AG09309 (cell line): Measurements from ENCODE around the gene MCF2.

ENCODE experiments used
- DNase-seq: peaks from one replicate; pipeline ENCODE4 v3.0.0-alpha.2; 2010; ENCODE audit warnings: low read depth
- H3K4me3 ChIP-seq: 2 replicates; pipeline ENCODE4 v1.5.1; 2011; ENCODE audit warnings: mild to moderate bottlenecking, low read depth, low read length, moderate library complexity; ENCODE audit not compliant: control insufficient read depth
- TF ChIP-seq, protein P1 (sequence below): IDR thresholded peaks from 2 replicates; pipeline ENCODE4 v1.5.1; 2011; ENCODE audit warnings: mild to moderate bottlenecking, low read depth, low read length, inconsistent platforms; ENCODE audit not compliant: insufficient read depth, control insufficient read depth; ENCODE audit errors: missing control alignments

MCF2 gene

DNA sequence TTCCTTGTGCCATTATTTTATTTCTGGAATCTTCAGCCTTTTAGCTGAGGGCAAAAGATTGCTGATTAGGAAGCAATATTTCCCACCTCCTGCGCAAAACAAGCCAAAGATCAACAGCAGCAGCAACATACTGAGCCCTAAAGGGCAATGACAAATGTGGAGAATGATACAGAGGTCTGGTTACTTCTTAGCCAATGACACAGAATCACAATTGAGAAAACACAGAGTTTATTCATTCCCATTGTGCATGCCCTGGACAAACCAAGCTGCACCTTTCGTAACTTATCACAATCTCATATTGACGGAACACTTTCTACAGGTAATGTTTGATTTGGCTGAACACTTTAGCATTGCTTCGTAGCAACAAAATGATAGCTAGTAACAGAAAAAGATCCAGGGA, 164.0 kb downstream of the MCF2 start:
- DNase-seq: no peak
- TF ChIP-seq, protein P1, sequence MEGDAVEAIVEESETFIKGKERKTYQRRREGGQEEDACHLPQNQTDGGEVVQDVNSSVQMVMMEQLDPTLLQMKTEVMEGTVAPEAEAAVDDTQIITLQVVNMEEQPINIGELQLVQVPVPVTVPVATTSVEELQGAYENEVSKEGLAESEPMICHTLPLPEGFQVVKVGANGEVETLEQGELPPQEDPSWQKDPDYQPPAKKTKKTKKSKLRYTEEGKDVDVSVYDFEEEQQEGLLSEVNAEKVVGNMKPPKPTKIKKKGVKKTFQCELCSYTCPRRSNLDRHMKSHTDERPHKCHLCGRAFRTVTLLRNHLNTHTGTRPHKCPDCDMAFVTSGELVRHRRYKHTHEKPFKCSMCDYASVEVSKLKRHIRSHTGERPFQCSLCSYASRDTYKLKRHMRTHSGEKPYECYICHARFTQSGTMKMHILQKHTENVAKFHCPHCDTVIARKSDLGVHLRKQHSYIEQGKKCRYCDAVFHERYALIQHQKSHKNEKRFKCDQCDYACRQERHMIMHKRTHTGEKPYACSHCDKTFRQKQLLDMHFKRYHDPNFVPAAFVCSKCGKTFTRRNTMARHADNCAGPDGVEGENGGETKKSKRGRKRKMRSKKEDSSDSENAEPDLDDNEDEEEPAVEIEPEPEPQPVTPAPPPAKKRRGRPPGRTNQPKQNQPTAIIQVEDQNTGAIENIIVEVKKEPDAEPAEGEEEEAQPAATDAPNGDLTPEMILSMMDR: no peak
- H3K4me3 ChIP-seq: no peak overlapping the region

DNA sequence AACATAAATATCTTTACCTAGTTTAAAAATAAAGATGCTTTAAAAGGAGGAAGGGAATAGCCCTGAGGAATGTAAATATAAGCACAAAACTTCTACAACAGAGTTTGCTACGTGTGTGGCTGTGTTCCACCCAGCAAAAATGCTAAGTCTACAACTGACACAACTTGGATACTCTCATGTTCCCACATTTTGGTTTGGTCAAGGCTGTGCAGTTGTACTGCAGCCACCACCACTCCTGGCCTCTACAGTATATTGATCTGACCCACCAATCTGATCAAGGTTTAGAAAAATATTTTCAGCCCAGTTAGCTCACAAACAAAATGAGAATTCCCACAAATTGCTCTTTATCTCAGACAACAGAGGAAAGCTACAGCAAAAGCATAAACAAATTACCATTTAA, 165.3 kb downstream of the MCF2 start:
- DNase-seq: no peak
- no peak overlapping the region for H3K4me3 ChIP-seq
- TF ChIP-seq, protein P1: no peak

DNA sequence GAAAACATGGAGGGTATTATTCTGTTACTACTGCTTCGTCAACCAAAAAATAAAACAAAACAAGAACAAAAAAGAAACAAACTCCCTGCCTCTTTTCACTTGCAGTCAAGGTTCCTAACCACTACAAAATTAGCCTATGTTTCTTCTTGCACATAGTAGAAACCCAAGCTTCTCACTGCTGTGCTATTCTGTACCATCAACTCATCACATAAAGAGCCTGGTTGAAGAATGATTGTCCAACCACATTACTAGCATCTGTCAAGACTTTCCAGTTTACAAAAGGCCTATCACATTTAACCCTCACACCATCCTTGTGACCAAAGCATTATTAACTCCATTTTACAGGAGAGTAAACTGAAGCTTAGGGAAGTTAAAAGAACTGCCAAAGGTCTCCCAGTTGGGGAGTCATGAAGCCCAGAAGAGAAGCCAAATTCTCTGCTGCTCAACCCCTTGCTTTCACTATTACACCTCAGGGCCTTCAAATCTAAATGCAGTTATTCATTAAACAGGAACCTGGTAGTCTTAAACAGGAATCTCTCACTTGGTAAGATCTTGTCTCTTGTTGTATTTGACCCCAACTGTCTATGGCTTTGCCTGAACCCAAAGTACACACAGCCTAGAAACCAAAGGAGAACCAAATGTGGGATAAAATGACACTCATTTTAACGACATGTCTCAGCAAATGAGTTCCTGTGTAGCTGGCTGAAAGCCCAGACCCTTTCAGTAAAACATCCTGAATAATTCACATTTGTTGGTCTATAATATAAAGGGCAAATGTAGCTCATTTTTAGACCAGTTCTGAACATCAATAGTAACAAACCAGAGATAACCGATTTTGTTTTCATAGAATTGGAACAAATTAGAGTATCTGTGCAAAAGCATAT, 168.8 kb downstream of the MCF2 start:
- no peak overlapping the region for H3K4me3 ChIP-seq
- TF ChIP-seq, protein P1: no peak
- DNase-seq: no peak

DNA sequence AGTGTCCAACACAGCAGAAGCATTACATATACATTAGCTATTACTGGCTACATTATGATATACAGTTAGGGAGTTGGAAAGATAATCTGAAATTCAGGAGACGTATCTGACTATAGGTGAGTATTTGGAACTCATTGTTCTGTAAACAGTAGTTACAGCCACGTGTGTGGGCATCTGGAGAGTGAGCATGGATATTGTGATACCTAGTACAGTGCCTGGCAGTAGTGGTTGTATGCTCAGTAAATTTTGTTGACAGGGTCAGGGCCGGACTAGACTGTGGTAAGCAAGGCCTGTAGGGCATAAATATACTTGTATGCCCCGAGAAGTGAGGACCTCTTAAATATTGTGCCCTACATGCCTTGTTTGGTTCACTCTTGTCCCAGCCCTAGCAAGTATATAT, 174.5 kb downstream of the MCF2 start:
- TF ChIP-seq, protein P1: no peak
- H3K4me3 ChIP-seq: no peak overlapping the region
- no peak for DNase-seq

DNA sequence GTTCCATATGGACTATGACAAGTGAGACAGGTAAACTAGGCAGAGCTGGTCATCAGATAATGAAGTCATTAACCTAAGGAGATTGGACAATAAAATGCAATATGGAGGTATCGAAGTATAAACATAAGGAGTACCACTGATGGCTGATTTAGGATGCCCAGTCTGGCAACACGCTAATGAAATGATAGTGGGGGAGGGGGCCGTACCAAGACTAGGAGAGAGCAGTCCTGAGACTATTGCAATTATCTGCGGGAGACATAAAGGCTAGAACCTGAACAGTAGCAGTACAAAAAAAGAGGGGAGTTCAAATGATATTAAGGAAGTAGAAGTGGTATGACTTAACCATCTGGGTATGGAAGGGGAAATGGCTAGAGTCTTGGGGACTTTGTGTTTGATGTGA, 175.1 kb downstream of the MCF2 start:
- TF ChIP-seq, protein P1: no peak

More for the DNA sequence above, 175.1 kb downstream of the MCF2 start:
- DNase-seq: no peak
- H3K4me3 ChIP-seq: no peak overlapping the region
